ENCODE results near the gene ERAL1. TPM values are rescaled to one million over a fixed set of nuclear protein-coding genes. Genes with fewer than 3 reads are reported as not detected.
"Not testable (repeated sequence)": the region's sequence is repeated elsewhere in the genome, so short reads cannot be mapped to it uniquely, and the experiment has no call there.

ERAL1 gene
- total RNA-seq, 1 donor from 2014 or later, result 38.5 TPM

- TF ChIP-seq, protein P1, sequence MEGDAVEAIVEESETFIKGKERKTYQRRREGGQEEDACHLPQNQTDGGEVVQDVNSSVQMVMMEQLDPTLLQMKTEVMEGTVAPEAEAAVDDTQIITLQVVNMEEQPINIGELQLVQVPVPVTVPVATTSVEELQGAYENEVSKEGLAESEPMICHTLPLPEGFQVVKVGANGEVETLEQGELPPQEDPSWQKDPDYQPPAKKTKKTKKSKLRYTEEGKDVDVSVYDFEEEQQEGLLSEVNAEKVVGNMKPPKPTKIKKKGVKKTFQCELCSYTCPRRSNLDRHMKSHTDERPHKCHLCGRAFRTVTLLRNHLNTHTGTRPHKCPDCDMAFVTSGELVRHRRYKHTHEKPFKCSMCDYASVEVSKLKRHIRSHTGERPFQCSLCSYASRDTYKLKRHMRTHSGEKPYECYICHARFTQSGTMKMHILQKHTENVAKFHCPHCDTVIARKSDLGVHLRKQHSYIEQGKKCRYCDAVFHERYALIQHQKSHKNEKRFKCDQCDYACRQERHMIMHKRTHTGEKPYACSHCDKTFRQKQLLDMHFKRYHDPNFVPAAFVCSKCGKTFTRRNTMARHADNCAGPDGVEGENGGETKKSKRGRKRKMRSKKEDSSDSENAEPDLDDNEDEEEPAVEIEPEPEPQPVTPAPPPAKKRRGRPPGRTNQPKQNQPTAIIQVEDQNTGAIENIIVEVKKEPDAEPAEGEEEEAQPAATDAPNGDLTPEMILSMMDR (IDR thresholded peaks at IDR 0.05), result peak; percentile 38
- H3K9me3 Mint-ChIP-seq (ENCODE audit: unreplicated experiment); H3K27me3 Mint-ChIP-seq (ENCODE audit: unreplicated experiment); H3K4me3 Mint-ChIP-seq (ENCODE audit: unreplicated experiment); H3K27ac Mint-ChIP-seq (ENCODE audit: unreplicated experiment); H3K4me1 Mint-ChIP-seq (ENCODE audit: unreplicated experiment); DNase-seq (ENCODE audit: extremely low spot score, unreplicated experiment); H3K36me3 Mint-ChIP-seq (ENCODE audit: unreplicated experiment): not testable (repeated sequence)
These were observed 6.1 kb upstream of the ERAL1 start for GRCh38 chr17:28848667-28849066.

DNA sequence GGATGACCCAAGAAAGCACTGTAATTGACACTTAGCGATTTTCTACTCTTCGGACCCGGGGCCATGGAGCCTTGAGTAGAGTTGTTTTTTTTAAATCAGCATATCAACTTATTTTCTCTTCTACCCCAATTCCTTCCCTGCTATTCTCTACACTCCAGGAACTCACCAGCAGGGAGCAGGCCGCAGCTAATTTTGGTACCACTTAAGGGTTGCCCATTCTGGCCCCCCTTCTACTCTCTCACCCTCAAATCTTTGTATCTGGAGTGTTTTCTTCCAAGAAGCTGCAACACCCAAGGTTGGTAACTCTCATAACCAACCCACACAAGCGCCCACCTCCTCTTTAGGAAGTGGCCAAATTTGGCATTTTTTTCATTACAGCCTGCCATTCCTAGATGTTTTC, 5.5 kb upstream of the ERAL1 start:
- no peak overlapping the region for H3K27ac Mint-ChIP-seq (ENCODE audit: unreplicated experiment)

GRCh38 chr17:28853295-28853694, 1.5 kb upstream of the ERAL1 start:
- Mint-ChIP-seq H3K27ac (ENCODE audit: unreplicated experiment) (no peak overlapping the region), H3K4me1 (ENCODE audit: unreplicated experiment) (peaks cover 11% of the 10 kb centered on the region), H3K27me3 (ENCODE audit: unreplicated experiment) (no peaks in the 10 kb centered on the region), H3K9me3 (ENCODE audit: unreplicated experiment) (no peaks in the 10 kb centered on the region), H3K36me3 (ENCODE audit: unreplicated experiment) (peaks cover 7% of the 10 kb centered on the region), H3K4me3 (ENCODE audit: unreplicated experiment) (no peak overlapping the region)
- TF ChIP-seq, protein P1 (IDR thresholded peaks at IDR 0.05), result no peak
- DNase-seq (ENCODE audit: extremely low spot score, unreplicated experiment), result no peak

More for the DNA sequence above, 5.5 kb upstream of the ERAL1 start:
- Mint-ChIP-seq H3K27me3 (ENCODE audit: unreplicated experiment) (no peaks in the 10 kb centered on the region), H3K9me3 (ENCODE audit: unreplicated experiment) (no peaks in the 10 kb centered on the region), H3K4me1 (ENCODE audit: unreplicated experiment) (peaks cover 3% of the 10 kb centered on the region), H3K4me3 (ENCODE audit: unreplicated experiment) (no peak overlapping the region), H3K36me3 (ENCODE audit: unreplicated experiment) (no peaks in the 10 kb centered on the region)
- TF ChIP-seq, protein P1 (IDR thresholded peaks at IDR 0.05), result no peak
- DNase-seq (ENCODE audit: extremely low spot score, unreplicated experiment), result no peak

DNA sequence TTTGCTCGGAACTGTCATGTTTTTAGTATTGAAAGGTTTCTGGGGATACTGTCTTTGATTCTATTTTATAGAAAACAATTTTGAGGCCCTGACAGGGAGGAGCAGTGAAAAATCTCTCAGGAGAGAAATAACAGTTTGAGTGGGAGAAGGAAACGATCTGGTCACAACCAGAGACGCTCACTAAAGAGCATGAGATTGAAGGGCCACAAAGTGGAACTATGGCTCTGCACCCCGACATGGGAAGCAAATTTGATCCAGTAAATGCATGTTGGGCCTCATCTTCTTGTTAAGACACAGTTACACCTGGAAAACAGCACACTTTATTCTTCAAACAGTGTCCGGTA, 492 bp downstream of the ERAL1 start:
- TF ChIP-seq, protein P1 (IDR thresholded peaks at IDR 0.05), result no peak
- peak overlapping the region; percentile 96 for H3K4me3 Mint-ChIP-seq (ENCODE audit: unreplicated experiment)
- H3K27me3 Mint-ChIP-seq (ENCODE audit: unreplicated experiment), result no peaks in the 10 kb centered on the region
- peak overlapping the region; percentile 87 for H3K27ac Mint-ChIP-seq (ENCODE audit: unreplicated experiment)
- H3K9me3 Mint-ChIP-seq (ENCODE audit: unreplicated experiment), result no peaks in the 10 kb centered on the region
- peaks cover 18% of the 10 kb centered on the region for H3K36me3 Mint-ChIP-seq (ENCODE audit: unreplicated experiment)
- H3K4me1 Mint-ChIP-seq (ENCODE audit: unreplicated experiment), result peaks cover 11% of the 10 kb centered on the region
- DNase-seq (ENCODE audit: extremely low spot score, unreplicated experiment), result no peak

DNA sequence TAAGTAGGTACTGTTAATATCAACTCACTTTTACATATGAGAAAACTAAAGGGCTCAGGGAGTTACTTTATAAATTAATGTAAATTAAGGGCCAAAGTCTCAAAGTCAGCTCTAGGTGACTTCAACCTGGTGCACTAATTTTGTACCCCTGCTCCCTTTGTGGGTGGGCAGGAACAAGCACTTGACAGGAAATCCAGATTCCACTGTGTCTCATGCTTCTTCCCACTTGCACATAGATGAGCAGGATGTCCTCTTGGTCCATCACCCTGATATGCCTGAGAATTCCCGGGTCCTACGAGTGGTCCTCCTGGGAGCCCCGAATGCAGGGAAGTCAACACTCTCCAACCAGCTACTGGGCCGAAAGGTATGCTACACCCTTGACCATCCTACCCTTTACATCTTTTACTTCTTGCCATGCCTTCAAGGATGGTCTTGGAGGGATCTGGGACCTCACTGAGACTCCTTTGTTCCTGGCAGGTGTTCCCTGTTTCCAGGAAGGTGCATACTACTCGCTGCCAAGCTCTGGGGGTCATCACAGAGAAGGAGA, 1.3 kb downstream of the ERAL1 start:
- Mint-ChIP-seq H3K4me3 (ENCODE audit: unreplicated experiment) (peak overlapping the region; percentile 96), H3K4me1 (ENCODE audit: unreplicated experiment) (peaks cover 11% of the 10 kb centered on the region), H3K27ac (ENCODE audit: unreplicated experiment) (no peak overlapping the region), H3K9me3 (ENCODE audit: unreplicated experiment) (no peaks in the 10 kb centered on the region), H3K27me3 (ENCODE audit: unreplicated experiment) (no peaks in the 10 kb centered on the region), H3K36me3 (ENCODE audit: unreplicated experiment) (peaks cover 19% of the 10 kb centered on the region)
- DNase-seq (ENCODE audit: extremely low spot score, unreplicated experiment), result no peak
- TF ChIP-seq, protein P1 (IDR thresholded peaks at IDR 0.05), result no peak
